Measurements from ENCODE around the gene DARS1. TPM values are rescaled to one million over a fixed set of nuclear protein-coding genes. Genes with fewer than 3 reads are reported as not detected.

DARS1 gene
- total RNA-seq, 4 donors from 2014 or later: 43.7 to 56.7 (median 50.3) TPM

DNA sequence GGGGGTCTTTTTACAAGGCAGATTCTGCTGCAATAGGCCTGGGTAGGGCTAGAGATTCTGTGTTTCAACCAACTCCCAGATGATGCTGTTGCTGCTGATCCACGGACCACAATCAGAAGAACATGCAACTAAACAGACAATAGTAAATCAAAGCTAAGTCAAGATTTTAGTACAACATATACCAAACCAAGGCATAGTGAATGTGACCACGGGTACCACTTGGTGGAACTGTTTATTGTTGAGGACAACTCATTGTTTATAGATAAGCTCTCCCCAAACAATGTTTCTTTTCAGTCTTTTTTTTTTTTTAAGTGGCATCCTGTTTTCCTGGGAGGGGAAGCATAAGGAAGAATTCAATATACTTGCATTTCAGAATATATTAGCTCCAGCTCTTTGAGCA is 36.0 kb upstream of the DARS1 start:
- Histone ChIP-seq H3K27me3 (no peaks in the 10 kb centered on the region), H3K36me3 (no peaks in the 10 kb centered on the region), H3K4me1 (peaks cover 0 to 7% (median 0%) of the 10 kb centered on the region in 4 donors), H3K4me3 (no peak overlapping the region), H3K27ac (no peak overlapping the region), H3K9me3 (no peaks in the 10 kb centered on the region)
- WGBS, 2 donors: 54 to 61% methylated on average over 2 of the region's 2 CpGs
- no peak for DNase-seq (ENCODE audit: low spot score in 2 of 2)
- TF ChIP-seq POLR2A (IDR thresholded peaks at IDR 0.05) (no peak), EP300 (IDR thresholded peaks at IDR 0.05) (no peak)
- TF ChIP-seq, protein P1, sequence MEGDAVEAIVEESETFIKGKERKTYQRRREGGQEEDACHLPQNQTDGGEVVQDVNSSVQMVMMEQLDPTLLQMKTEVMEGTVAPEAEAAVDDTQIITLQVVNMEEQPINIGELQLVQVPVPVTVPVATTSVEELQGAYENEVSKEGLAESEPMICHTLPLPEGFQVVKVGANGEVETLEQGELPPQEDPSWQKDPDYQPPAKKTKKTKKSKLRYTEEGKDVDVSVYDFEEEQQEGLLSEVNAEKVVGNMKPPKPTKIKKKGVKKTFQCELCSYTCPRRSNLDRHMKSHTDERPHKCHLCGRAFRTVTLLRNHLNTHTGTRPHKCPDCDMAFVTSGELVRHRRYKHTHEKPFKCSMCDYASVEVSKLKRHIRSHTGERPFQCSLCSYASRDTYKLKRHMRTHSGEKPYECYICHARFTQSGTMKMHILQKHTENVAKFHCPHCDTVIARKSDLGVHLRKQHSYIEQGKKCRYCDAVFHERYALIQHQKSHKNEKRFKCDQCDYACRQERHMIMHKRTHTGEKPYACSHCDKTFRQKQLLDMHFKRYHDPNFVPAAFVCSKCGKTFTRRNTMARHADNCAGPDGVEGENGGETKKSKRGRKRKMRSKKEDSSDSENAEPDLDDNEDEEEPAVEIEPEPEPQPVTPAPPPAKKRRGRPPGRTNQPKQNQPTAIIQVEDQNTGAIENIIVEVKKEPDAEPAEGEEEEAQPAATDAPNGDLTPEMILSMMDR (IDR thresholded peaks at IDR 0.05): no peak

DNA sequence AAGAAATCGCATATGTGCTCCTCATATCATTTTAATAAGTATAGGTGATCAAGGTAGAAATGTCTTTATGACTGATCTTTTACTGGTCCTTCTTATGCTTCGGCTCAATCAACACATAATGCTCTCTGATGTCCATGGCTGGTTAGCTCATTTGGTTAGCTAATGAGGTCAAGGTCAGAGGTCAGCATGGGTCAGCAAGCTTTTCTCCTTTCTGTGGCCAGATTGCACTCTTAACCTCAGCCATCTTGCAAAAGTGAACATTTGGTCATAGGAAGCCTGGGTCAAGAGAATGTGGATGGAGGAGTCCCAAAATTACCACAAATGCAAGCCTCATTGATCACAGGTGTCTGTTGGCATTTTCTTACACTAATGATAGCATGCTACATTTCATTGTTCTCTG is 35.4 kb upstream of the DARS1 start:
- no peaks in the 10 kb centered on the region for H3K27me3 ChIP-seq
- TF ChIP-seq EP300 (IDR thresholded peaks at IDR 0.05) (no peak), POLR2A (IDR thresholded peaks at IDR 0.05) (no peak)
- TF ChIP-seq, protein P1 (IDR thresholded peaks at IDR 0.05): no peak
- no peaks in the 10 kb centered on the region for H3K36me3 ChIP-seq

DNA sequence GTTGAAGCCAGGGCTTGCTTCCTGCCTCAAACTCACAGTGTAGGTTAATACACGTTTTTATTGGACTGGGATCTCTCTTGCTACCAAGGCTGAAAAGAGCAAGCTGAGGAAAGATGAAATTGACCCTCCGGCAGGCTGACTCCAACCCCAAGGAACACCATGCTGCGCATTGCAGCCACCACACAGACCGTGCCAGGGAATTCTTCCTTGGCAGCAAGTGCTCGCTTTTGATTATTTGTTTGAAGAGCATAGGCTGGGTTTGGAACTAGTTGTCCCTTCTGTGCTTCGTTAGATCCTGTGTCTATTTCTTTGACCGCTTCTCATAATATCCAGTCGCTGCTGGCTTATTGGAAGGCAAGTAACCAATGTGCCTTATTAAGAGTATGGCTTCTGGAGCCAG is 34.4 kb upstream of the DARS1 start:
- no peaks in the 10 kb centered on the region for H3K9me3 ChIP-seq
- no peaks in the 10 kb centered on the region for H3K27me3 ChIP-seq
- DNase-seq (ENCODE audit: low spot score in 2 of 2): no peak
- WGBS, 2 donors: 79 to 86% methylated on average over 8 of the region's 8 CpGs
- TF ChIP-seq, protein P1 (IDR thresholded peaks at IDR 0.05): no peak
- TF ChIP-seq EP300 (IDR thresholded peaks at IDR 0.05) (no peak), POLR2A (IDR thresholded peaks at IDR 0.05) (no peak)
- no peak overlapping the region for H3K4me3 ChIP-seq
- no peaks in the 10 kb centered on the region for H3K36me3 ChIP-seq
- no peaks in the 10 kb centered on the region for H3K4me1 ChIP-seq
- H3K27ac ChIP-seq: no peak overlapping the region

More for the DNA sequence above, 35.4 kb upstream of the DARS1 start:
- 86 to 89% methylated on average over 2 of the region's 2 CpGs for WGBS, 2 donors
- Histone ChIP-seq H3K9me3 (no peaks in the 10 kb centered on the region), H3K4me1 (peaks cover 0 to 6% (median 0%) of the 10 kb centered on the region in 4 donors), H3K27ac (no peak overlapping the region), H3K4me3 (no peak overlapping the region)
- no peak for DNase-seq (ENCODE audit: low spot score in 2 of 2)

DNA sequence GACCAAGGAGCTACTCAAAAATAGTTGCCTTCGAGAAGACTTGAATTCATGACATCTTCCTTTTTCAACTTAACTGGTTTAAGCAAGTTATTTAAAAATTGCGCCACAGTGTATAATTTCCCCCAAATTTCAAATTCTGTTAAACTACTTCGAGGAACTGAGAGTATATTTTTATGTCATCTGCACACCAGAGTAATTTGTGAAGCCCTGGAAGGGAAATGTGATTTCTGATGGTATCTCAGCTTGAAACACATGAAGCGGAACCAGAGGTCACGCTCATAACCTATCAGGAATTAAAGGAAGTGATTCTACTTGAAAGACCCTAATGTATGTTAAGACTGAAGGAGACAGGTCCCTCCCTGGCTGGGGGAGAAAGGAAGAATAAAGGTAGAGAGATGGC is 33.9 kb upstream of the DARS1 start:
- 77 to 82% methylated on average over 5 of the region's 5 CpGs for WGBS, 2 donors
- TF ChIP-seq EP300 (IDR thresholded peaks at IDR 0.05): no peak
- TF ChIP-seq, protein P1 (IDR thresholded peaks at IDR 0.05): no peak
- no peak for TF ChIP-seq POLR2A (IDR thresholded peaks at IDR 0.05)
- H3K36me3 ChIP-seq: no peaks in the 10 kb centered on the region
- H3K4me1 ChIP-seq: peaks cover 0 to under 1% (median 0%) of the 10 kb centered on the region in 4 donors
- no peaks in the 10 kb centered on the region for H3K9me3 ChIP-seq
- DNase-seq (ENCODE audit: low spot score in 2 of 2): no peak
- H3K27ac ChIP-seq: no peak overlapping the region
- H3K27me3 ChIP-seq: no peaks in the 10 kb centered on the region
- no peak overlapping the region for H3K4me3 ChIP-seq

DNA sequence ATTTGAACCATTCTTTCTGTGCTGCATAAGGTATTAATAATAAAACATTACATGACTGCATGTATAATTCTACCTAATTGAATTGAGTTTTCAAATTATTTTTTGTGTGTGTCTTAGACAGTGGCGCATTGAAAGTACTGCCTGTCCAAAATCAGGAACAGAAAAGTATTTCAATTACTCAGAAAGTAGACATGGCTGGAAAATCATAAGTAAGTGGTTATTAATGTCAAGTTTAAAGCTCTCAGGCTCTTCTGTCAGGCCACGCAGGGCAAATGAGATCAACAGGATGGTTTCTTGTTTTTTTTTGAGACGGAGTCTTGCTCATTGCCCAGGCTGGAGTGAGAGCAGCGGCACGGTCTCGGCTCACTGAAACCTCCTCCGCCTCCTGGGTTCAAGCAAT is 32.4 kb upstream of the DARS1 start:
- no peak for DNase-seq (ENCODE audit: low spot score in 2 of 2)
- 93 to 97% methylated on average over 7 of the region's 7 CpGs for WGBS, 2 donors
- H3K9me3 ChIP-seq: no peaks in the 10 kb centered on the region
- peaks cover 0 to 7% (median 0%) of the 10 kb centered on the region in 4 donors for H3K4me1 ChIP-seq
- H3K27me3 ChIP-seq: no peaks in the 10 kb centered on the region
- no peak overlapping the region for H3K4me3 ChIP-seq
- TF ChIP-seq POLR2A (IDR thresholded peaks at IDR 0.05): no peak
- no peak for TF ChIP-seq EP300 (IDR thresholded peaks at IDR 0.05)
- TF ChIP-seq, protein P1 (IDR thresholded peaks at IDR 0.05): no peak
- H3K27ac ChIP-seq: no peak overlapping the region
- no peaks in the 10 kb centered on the region for H3K36me3 ChIP-seq

Data from tibial nerve (tissue), 4 donors.